H1 (cell line): ENCODE data around the gene ELF4. TPM values are rescaled to one million over a fixed set of nuclear protein-coding genes. Genes with fewer than 3 reads are reported as not detected.

Experiments used
- CTCF ChIA-PET: fragments of 300-600 bp; sonication (Branson Sonifier 250); formaldehyde crosslinking; loops from one replicate; lab custom pipeline; 2021; ENCODE audit not compliant: partially characterized antibody; lab: Charles Lee
- POLR2A ChIA-PET: fragments of 300-600 bp; sonication (Branson Sonifier 250); formaldehyde crosslinking; loops from one replicate; lab custom pipeline; 2021; ENCODE audit warnings: inconsistent platforms; ENCODE audit not compliant: partially characterized antibody; lab: Charles Lee
- DNase-seq, 2 experiments: peaks; one replicate each; pipeline versions ENCODE4 v3.0.0 to v3.0.0-alpha.2; 2010 to 2022; ENCODE audit warnings: low spot score in 2 of 2, low read depth in 1 of 2, mixed read lengths in 1 of 2
- FAIRE-seq: peaks from 2 replicates; lab custom pipeline; 2011; peaks lifted over from hg19 to GRCh38; lab: Jason Lieb, UNC
- H2AFZ ChIP-seq: 2 replicates; pipeline ENCODE4 v1.8.1; 2012; ENCODE audit warnings: low read length, inconsistent platforms
- H2AK5ac ChIP-seq: 2 replicates; pipeline ENCODE4 v1.6.1; 2013; ENCODE audit warnings: low read depth, low read length
- H2BK120ac ChIP-seq: replicated peaks from 2 replicates; pipeline ENCODE3; 2013; ENCODE audit warnings: low read depth, low read length, inconsistent platforms
- H2BK12ac ChIP-seq: 2 replicates; pipeline ENCODE4 v1.6.1; 2013; ENCODE audit warnings: low read depth, low read length
- H2BK15ac ChIP-seq: 2 replicates; pipeline ENCODE4 v1.6.1; 2013; ENCODE audit warnings: low read length
- H2BK20ac ChIP-seq: 2 replicates; pipeline ENCODE4 v1.6.1; 2013; ENCODE audit warnings: low read length
- H2BK5ac ChIP-seq: 2 replicates; pipeline ENCODE4 v1.6.1; 2013; ENCODE audit warnings: low read depth, low read length
- H3K14ac ChIP-seq: 2 replicates; pipeline ENCODE4 v1.6.1; 2013; ENCODE audit warnings: inconsistent platforms; ENCODE audit not compliant: insufficient read length
- H3K18ac ChIP-seq: 2 replicates; pipeline ENCODE4 v1.6.1; 2013; ENCODE audit warnings: low read length; ENCODE audit errors: extremely low read depth
- H3K23ac ChIP-seq: 2 replicates; pipeline ENCODE4 v1.6.1; 2013; ENCODE audit warnings: inconsistent platforms; ENCODE audit not compliant: insufficient read length
- H3K23me2 ChIP-seq: 2 replicates; pipeline ENCODE4 v1.6.1; 2013; ENCODE audit warnings: low read depth, low read length
- H3K27ac ChIP-seq: 2 replicates; pipeline ENCODE4 v1.6.1; 2011; ENCODE audit warnings: low read depth, low read length, inconsistent platforms
- H3K27me3 ChIP-seq, 4 experiments: replicated peaks in 1 of 4; 1 replicate in 1 of 4; 2 replicates in 3 of 4; pipeline versions ENCODE4 v1.6.1 to v1.8.1; 2011 to 2013; ENCODE audit warnings: low read length in 3 of 4, mild to moderate bottlenecking in 3 of 4, inconsistent platforms in 2 of 4, mixed read lengths in 2 of 4, moderate library complexity in 1 of 4; ENCODE audit not compliant: control insufficient read depth in 3 of 4, insufficient read depth in 3 of 4; ENCODE audit errors: extremely low read depth in 1 of 4
- H3K36me3 ChIP-seq, 4 experiments: 2 replicates each; pipeline versions ENCODE4 v1.6.1 to v1.8.1; 2011 to 2013; ENCODE audit warnings: mild to moderate bottlenecking in 4 of 4, low read length in 3 of 4, moderate library complexity in 2 of 4, control low read depth in 1 of 4, inconsistent platforms in 1 of 4; ENCODE audit not compliant: insufficient read depth in 4 of 4, control insufficient read depth in 2 of 4
- H3K4ac ChIP-seq: replicated peaks from 2 replicates; pipeline ENCODE3; 2013; ENCODE audit warnings: low read length, low read depth, mixed read lengths, inconsistent platforms; ENCODE audit not compliant: insufficient read length
- H3K4me1 ChIP-seq, 4 experiments: replicated peaks in 1 of 4; 1 replicate in 1 of 4; 2 replicates in 3 of 4; pipeline versions ENCODE4 v1.6.1 to v1.8.1; 2011 to 2013; ENCODE audit warnings: low read length in 3 of 4, inconsistent platforms in 2 of 4, mixed read lengths in 1 of 4; ENCODE audit not compliant: insufficient read depth in 4 of 4, control insufficient read depth in 3 of 4
- H3K4me2 ChIP-seq, 2 experiments: 2 replicates each; pipeline versions ENCODE4 v1.6.1 to v1.8.1; 2011 to 2013; ENCODE audit warnings: low read depth in 2 of 2, low read length in 2 of 2, control low read depth in 1 of 2, inconsistent platforms in 1 of 2, mild to moderate bottlenecking in 1 of 2; ENCODE audit not compliant: insufficient read depth in 1 of 2
- H3K4me3 ChIP-seq, 4 experiments: fragments of 200-600, 300-600 bp in 1 of 4; sonication (generic), shearing (Covaris generic), sonication (Bioruptor Twin) in 1 of 4; 2 replicates each; pipeline versions ENCODE4 v1.5.1 to v1.8.1; 2011 to 2016; ENCODE audit warnings: low read length in 4 of 4, low read depth in 3 of 4, control low read depth in 2 of 4, inconsistent platforms in 2 of 4, mild to moderate bottlenecking in 2 of 4, mixed read lengths in 1 of 4, moderate library complexity in 1 of 4; ENCODE audit not compliant: insufficient read depth in 2 of 4; ENCODE audit errors: extremely low read depth in 1 of 4
- H3K56ac ChIP-seq: replicated peaks from 2 replicates; pipeline ENCODE3; 2013; ENCODE audit warnings: low read depth, mild to moderate bottlenecking, mixed read lengths, low read length, inconsistent platforms; ENCODE audit not compliant: insufficient read length
- H3K79me1 ChIP-seq: 2 replicates; pipeline ENCODE4 v1.6.1; 2013; ENCODE audit warnings: low read depth, low read length, control low read depth
- H3K79me2 ChIP-seq, 2 experiments: 2 replicates each; pipeline versions ENCODE4 v1.6.1 to v1.8.1; 2012 to 2013; ENCODE audit warnings: low read length in 2 of 2, mild to moderate bottlenecking in 2 of 2, inconsistent platforms in 1 of 2; ENCODE audit not compliant: insufficient read depth in 2 of 2, control insufficient read depth in 1 of 2
- H3K9ac ChIP-seq, 4 experiments: replicated peaks in 1 of 4; 1 replicate in 1 of 4; 2 replicates in 3 of 4; pipeline versions ENCODE4 v1.6.1 to v1.8.1; 2011 to 2013; ENCODE audit warnings: low read depth in 3 of 4, low read length in 3 of 4, control low read depth in 2 of 4, mild to moderate bottlenecking in 2 of 4, moderate library complexity in 2 of 4, inconsistent platforms in 1 of 4; ENCODE audit errors: extremely low read depth in 1 of 4
- H3K9me3 ChIP-seq, 2 experiments: 2 replicates each; pipeline versions ENCODE4 v1.6.1 to v1.8.1; 2012 to 2013; ENCODE audit warnings: mild to moderate bottlenecking in 2 of 2, moderate library complexity in 2 of 2, control low read depth in 1 of 2, inconsistent platforms in 1 of 2, low read depth in 1 of 2, low read length in 1 of 2, mixed read lengths in 1 of 2; ENCODE audit not compliant: insufficient read depth in 2 of 2
- H4K20me1 ChIP-seq, 2 experiments: replicated peaks in 1 of 2; 2 replicates each; pipeline versions ENCODE3 to v1.8.1; 2011 to 2013; ENCODE audit warnings: inconsistent platforms in 2 of 2, low read length in 2 of 2, mild to moderate bottlenecking in 1 of 2; ENCODE audit not compliant: insufficient read depth in 2 of 2, control insufficient read depth in 1 of 2
- H4K5ac ChIP-seq: 2 replicates; pipeline ENCODE4 v1.6.1; 2013; ENCODE audit warnings: low read length, low read depth, mixed read lengths, inconsistent platforms; ENCODE audit not compliant: insufficient read length
- H4K8ac ChIP-seq: 2 replicates; pipeline ENCODE4 v1.8.0; 2013; ENCODE audit warnings: mild to moderate bottlenecking, moderate library complexity, low read length, inconsistent platforms; ENCODE audit not compliant: insufficient read depth; ENCODE audit errors: extremely low read depth
- H4K91ac ChIP-seq: replicated peaks from 2 replicates; pipeline ENCODE3; 2013; ENCODE audit warnings: low read length, mixed read lengths, inconsistent platforms; ENCODE audit not compliant: insufficient read length
- ATF3 ChIP-seq: IDR thresholded peaks from 2 replicates; pipeline ENCODE4 v1.6.1; 2011; ENCODE audit warnings: low read depth, mild to moderate bottlenecking, low read length; ENCODE audit not compliant: insufficient read depth
- BACH1 ChIP-seq: IDR thresholded peaks from 2 replicates; pipeline ENCODE4 v1.6.1; 2012; ENCODE audit warnings: low read length, improper control_type of control experiment
- BCL11A ChIP-seq, 2 experiments: IDR thresholded peaks; one replicate each; pipeline ENCODE4 v1.6.1; 2011; ENCODE audit warnings: low read depth in 2 of 2, low read length in 2 of 2, mild to moderate bottlenecking in 2 of 2
- CBX5 ChIP-seq: fragments of 300-800, 300-1000 bp; sonication (generic); IDR thresholded peaks from 2 replicates; pipeline ENCODE4 v1.7.1; 2016; ENCODE audit warnings: antibody characterized with exemption, low read length, low read depth
- CHD2 ChIP-seq: IDR thresholded peaks from 2 replicates; pipeline ENCODE4 v1.6.1; 2012; ENCODE audit warnings: low read length, improper control_type of control experiment
- CTBP2 ChIP-seq: IDR thresholded peaks from 2 replicates; pipeline ENCODE4 v1.7.0; 2011; ENCODE audit warnings: borderline replicate concordance, mild to moderate bottlenecking, moderate library complexity, mixed read lengths, low read length; ENCODE audit not compliant: insufficient read depth, insufficient read length
- EP300 ChIP-seq, 2 experiments: IDR thresholded peaks; 1 replicate in 1 of 2; 2 replicates in 1 of 2; pipeline ENCODE4 v1.6.1; 2011 to 2012; ENCODE audit warnings: low read depth in 2 of 2, low read length in 2 of 2, mild to moderate bottlenecking in 2 of 2, borderline replicate concordance in 1 of 2, inconsistent platforms in 1 of 2, moderate library complexity in 1 of 2
- FOSL1 ChIP-seq: IDR thresholded peaks from 2 replicates; pipeline ENCODE4 v1.6.1; 2011; ENCODE audit warnings: mild to moderate bottlenecking, low read depth, low read length, moderate library complexity; ENCODE audit not compliant: insufficient read depth
- HDAC2 ChIP-seq, 2 experiments: fragments of 300-600 bp in 1 of 2; sonication (generic) in 1 of 2; IDR thresholded peaks; 2 replicates each; pipeline ENCODE4 v1.6.1; 2011 to 2012; ENCODE audit warnings: low read depth in 2 of 2, low read length in 2 of 2, mild to moderate bottlenecking in 2 of 2, moderate library complexity in 2 of 2, borderline replicate concordance in 1 of 2, inconsistent platforms in 1 of 2
- HDAC6 ChIP-seq: IDR thresholded peaks from one replicate; pipeline ENCODE4 v1.7.1; 2012; ENCODE audit warnings: low read depth, mild to moderate bottlenecking, inconsistent platforms, low read length, moderate library complexity
- MAX ChIP-seq: IDR thresholded peaks from 2 replicates; pipeline ENCODE4 v1.6.1; 2012; ENCODE audit warnings: inconsistent platforms
- POLR2A ChIP-seq, 2 experiments: IDR thresholded peaks; 1 replicate in 1 of 2; 2 replicates in 1 of 2; pipeline ENCODE4 v1.6.1; 2011; ENCODE audit warnings: low read depth in 2 of 2, low read length in 2 of 2, mild to moderate bottlenecking in 2 of 2; ENCODE audit errors: control extremely low read depth in 1 of 2
- RBBP5 ChIP-seq: IDR thresholded peaks from 2 replicates; pipeline ENCODE4 v1.7.1; 2012; ENCODE audit warnings: low read depth, mild to moderate bottlenecking, inconsistent platforms, low read length, moderate library complexity, borderline replicate concordance
- SIX5 ChIP-seq: IDR thresholded peaks from 2 replicates; pipeline ENCODE4 v1.6.1; 2011; ENCODE audit warnings: mild to moderate bottlenecking, low read depth, low read length
- WGBS, 2 experiments: shearing (Covaris generic) in 1 of 2; methylation state at CpG; one replicate each; pipeline versions ENCODE4 v1.1.6 to v1.1.7; 2013 to 2015; ENCODE audit warnings: low lambda C conversion rate in 2 of 2, mixed read lengths in 2 of 2, inconsistent platforms in 1 of 2, low coverage in 1 of 2, missing lambda C conversion rate in 1 of 2; ENCODE audit not compliant: insufficient replicate concordance in 2 of 2, insufficient coverage in 1 of 2, insufficient read length in 1 of 2; ENCODE audit errors: extremely low coverage in 1 of 2, missing lambda C conversion rate in 1 of 2; 5-methylcytosine and 5-hydroxymethylcytosine counted together
- polyA plus RNA-seq, 7 experiments: library from polyadenylated mRNA; depleted of rRNA in 3 of 7; stranded (reverse) in 5 of 7; unstranded in 2 of 7; fragments of >200 nt in 5 of 7; fragments of 200-250 nt in 2 of 7; gene quantifications; 1 replicate in 5 of 7; 2 replicates in 1 of 7; 4 replicates in 1 of 7; pipeline versions ENCODE4 v1.2.1 to v1.2.3, GENCODE V29; 2011 to 2013; ENCODE audit warnings: missing spikeins in 2 of 7, mixed read lengths in 2 of 7
- total RNA-seq: library from RNA; stranded (reverse); fragmentation: NEBNext Ultra II Directional; extraction: Animal tissue kit (Norgen Biotek cat#: 25700); gene quantifications from 2 replicates; pipeline ENCODE4 v1.2.1, GENCODE V29; 2021

The ELF4 gene
- total and polyA plus RNA-seq, 2 of the 8 experiments (the other 6 are each of a cell fraction or from before 2014, with no cell fraction given): 1.8 to 2.0 TPM

GRCh38 chrX:130159776-130160175 is 49.5 kb upstream of the ELF4 start:
- WGBS, 2 experiments: 96% methylated on average over 3 of the region's 4 CpGs; no CpG with 5 or more reads in 1 of the 2 experiments
- no peak overlapping the region for H4K8ac ChIP-seq
- H2BK5ac ChIP-seq: no peak overlapping the region
- no peak overlapping the region for H4K5ac ChIP-seq
- H3K23ac ChIP-seq: no peak overlapping the region
- H3K9ac ChIP-seq: no peak overlapping the region
- H3K18ac ChIP-seq: no peak overlapping the region
- DNase-seq: no peak
- H2AK5ac ChIP-seq: no peak overlapping the region
- no peaks in the 10 kb centered on the region for H3K9me3 ChIP-seq
- no peak overlapping the region for H3K14ac ChIP-seq
- 0 out of 2 replicates have a peak, but pooled peaks cover 2% of the 10 kb centered on the region for H3K79me1 ChIP-seq
- H4K91ac ChIP-seq: no peak overlapping the region
- no peaks in the 10 kb centered on the region for H3K4me1 ChIP-seq
- no peaks in the 10 kb centered on the region for H3K23me2 ChIP-seq
- no peak for FAIRE-seq
- H3K36me3 ChIP-seq: peaks cover 0 to 4% (median 0%) of the 10 kb centered on the region in 4 experiments; a peak in 1 of 8 replicates
- H3K4me3 ChIP-seq: no peak overlapping the region
- H2AFZ ChIP-seq: no peak overlapping the region
- no peak overlapping the region for H2BK15ac ChIP-seq
- no peak overlapping the region for H3K4ac ChIP-seq
- ChIA-PET CTCF (no interaction called here), POLR2A (no interaction called here)
- no peaks in the 10 kb centered on the region for H3K27me3 ChIP-seq
- no peak overlapping the region for H3K56ac ChIP-seq
- H3K27ac ChIP-seq: no peak overlapping the region
- H4K20me1 ChIP-seq: no peaks in the 10 kb centered on the region
- peaks cover 0 to 11% of the 10 kb centered on the region in 2 experiments; a peak in 2 of 4 replicates for H3K79me2 ChIP-seq
- no peak overlapping the region for H2BK12ac ChIP-seq
- no peak overlapping the region for H2BK120ac ChIP-seq
- H2BK20ac ChIP-seq: no peak overlapping the region
- H3K4me2 ChIP-seq: no peak overlapping the region
- TF ChIP-seq ATF3: no peak
- TF ChIP-seq CHD2: no peak
- TF ChIP-seq BACH1: no peak
- no peak for TF ChIP-seq RBBP5
- no peak for TF ChIP-seq MAX
- no peak for TF ChIP-seq FOSL1
- TF ChIP-seq HDAC6: no peak
- TF ChIP-seq CBX5: no peak
- TF ChIP-seq EP300 (IDR thresholded peaks at IDR 0.05; ENCODE audit: borderline replicate concordance in 1 of 2, low read depth in 2 of 2, low read length in 2 of 2): no peak
- TF ChIP-seq POLR2A (IDR thresholded peaks at IDR 0.05; ENCODE audit: control extremely low read depth in 1 of 2, low read depth in 2 of 2, low read length in 2 of 2): no peak
- TF ChIP-seq HDAC2 (IDR thresholded peaks at IDR 0.05; ENCODE audit: borderline replicate concordance in 1 of 2, low read depth in 2 of 2, low read length in 2 of 2): no peak
- no peak for TF ChIP-seq SIX5
- no peak for TF ChIP-seq CTBP2
- TF ChIP-seq BCL11A (IDR thresholded peaks at IDR 0.05; ENCODE audit: low read depth in 2 of 2, low read length in 2 of 2): no peak
